ENCODE measurements around the gene PEPD.

PEPD gene

GRCh38 chr19:33403973-33404304 is 117.7 kb downstream of the PEPD start:
- DNase-seq, result no peak

- DNase-seq, result no peak
Measured at GRCh38 chr19:33403221-33403972, 118.2 kb downstream of the PEPD start.

GRCh38 chr19:33402421-33403220 is 119.0 kb downstream of the PEPD start:
- no peak for DNase-seq

GRCh38 chr19:33401683-33402420 is 119.7 kb downstream of the PEPD start:
- DNase-seq, result no peak

GRCh38 chr19:33400856-33401682 is 120.5 kb downstream of the PEPD start:
- DNase-seq, result no peak

- no peak for DNase-seq
Measured at GRCh38 chr19:33399745-33400681, 121.6 kb downstream of the PEPD start.

GRCh38 chr19:33399081-33399744 is 122.4 kb downstream of the PEPD start:
- no peak for DNase-seq

- DNase-seq, result no peak
Measured at GRCh38 chr19:33398361-33399060, 123.1 kb downstream of the PEPD start.

GRCh38 chr19:33397536-33398360 is 123.8 kb downstream of the PEPD start:
- no peak for DNase-seq

GRCh38 chr19:33396701-33397535 is 124.7 kb downstream of the PEPD start:
- no peak for DNase-seq

GRCh38 chr19:33395561-33396550 is 125.7 kb downstream of the PEPD start:
- no peak for DNase-seq

GRCh38 chr19:33394723-33395560 is 126.6 kb downstream of the PEPD start:
- no peak for DNase-seq

GRCh38 chr19:33394006-33394722 is 127.4 kb downstream of the PEPD start:
- DNase-seq, result no peak

- DNase-seq, result no peak
Measured at GRCh38 chr19:33393286-33394005, 128.1 kb downstream of the PEPD start.

Data from NCI-H1930 (cell line).